Smooth muscle cell of the coronary artery (primary cell): ENCODE data around the gene APLF. TPM values are rescaled to one million over a fixed set of nuclear protein-coding genes. Genes with fewer than 3 reads are reported as not detected.

ENCODE experiments used
- total RNA-seq: library from RNA; depleted of rRNA; stranded (reverse); fragments of >200 nt; gene quantifications from 2 replicates; pipeline ENCODE4 v1.2.3, GENCODE V29; 2014; ENCODE audit warnings: low replicate concordance

APLF gene, protein sequence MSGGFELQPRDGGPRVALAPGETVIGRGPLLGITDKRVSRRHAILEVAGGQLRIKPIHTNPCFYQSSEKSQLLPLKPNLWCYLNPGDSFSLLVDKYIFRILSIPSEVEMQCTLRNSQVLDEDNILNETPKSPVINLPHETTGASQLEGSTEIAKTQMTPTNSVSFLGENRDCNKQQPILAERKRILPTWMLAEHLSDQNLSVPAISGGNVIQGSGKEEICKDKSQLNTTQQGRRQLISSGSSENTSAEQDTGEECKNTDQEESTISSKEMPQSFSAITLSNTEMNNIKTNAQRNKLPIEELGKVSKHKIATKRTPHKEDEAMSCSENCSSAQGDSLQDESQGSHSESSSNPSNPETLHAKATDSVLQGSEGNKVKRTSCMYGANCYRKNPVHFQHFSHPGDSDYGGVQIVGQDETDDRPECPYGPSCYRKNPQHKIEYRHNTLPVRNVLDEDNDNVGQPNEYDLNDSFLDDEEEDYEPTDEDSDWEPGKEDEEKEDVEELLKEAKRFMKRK
- total RNA-seq, result 3.8 and 9.0 TPM in 2 replicates

DNA sequence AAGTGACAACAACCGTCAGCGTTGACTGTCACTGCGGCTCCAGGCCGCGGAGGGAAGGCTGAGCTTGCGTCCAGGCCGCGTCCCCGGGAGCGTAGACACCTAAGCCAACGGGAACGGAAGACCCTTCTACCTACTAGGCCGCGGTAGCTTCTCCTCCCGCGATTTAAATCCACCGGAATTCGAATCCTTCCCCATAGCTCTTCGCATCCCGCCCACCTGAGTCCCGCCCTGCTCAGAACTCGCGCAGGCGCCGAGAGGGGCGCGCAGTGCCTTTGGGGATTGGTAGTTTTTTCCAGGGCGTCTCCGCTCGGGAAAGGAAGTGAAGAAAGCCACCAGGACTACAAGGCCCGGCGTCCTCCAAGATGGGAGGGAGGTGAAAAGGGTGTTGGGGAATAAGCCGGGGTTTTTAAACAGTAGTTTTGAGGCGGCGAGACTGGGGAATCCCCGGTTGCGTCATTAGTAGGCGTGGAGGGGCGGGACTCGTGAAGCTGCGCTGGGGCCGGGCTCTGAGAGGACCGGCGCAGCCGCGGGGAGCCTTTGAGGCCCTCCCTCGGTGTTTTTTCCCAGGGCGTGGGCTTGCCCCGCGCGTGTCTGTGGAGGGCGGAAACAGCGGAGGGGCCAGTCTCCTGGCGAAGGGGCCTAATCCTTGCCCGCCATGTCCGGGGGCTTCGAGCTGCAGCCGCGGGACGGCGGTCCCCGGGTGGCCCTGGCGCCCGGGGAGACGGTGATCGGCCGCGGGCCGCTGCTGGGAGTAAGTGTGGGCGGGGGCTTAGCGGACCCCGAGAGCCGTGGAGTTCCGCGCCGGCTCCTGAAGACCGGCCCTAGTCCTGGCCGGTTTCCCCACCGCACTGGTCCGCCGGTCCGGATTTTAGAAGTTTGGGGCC is at the start of gene APLF, which contains the start of gene FBXO48:
Gene APLF (plus strand): TSS at position 509 of the 884 bp plus-strand sequence. CDS start 147 bp downstream, at position 656.
Gene FBXO48 (minus strand): TSS at position 218 of the 884 bp plus-strand sequence. CDS start 2,149 bp downstream, outside the sequence.

Other genes starting within 250 kb of the APLF start
- gene PPP3R1, start 215.1 kb upstream of the APLF start, total RNA-seq, result 5.1 and 15.9 TPM in 2 replicates
- gene CNRIP1, start 147.6 kb upstream of the APLF start, total RNA-seq, result 14.1 and 23.1 TPM in 2 replicates
- 0.08 TPM in 1 of 2 replicates, not detected in the other for gene PLEK, start 102.3 kb upstream of the APLF start, total RNA-seq
- 0.15 and 0.23 TPM in 2 replicates for gene FBXO48, start 291 bp upstream of the APLF start, total RNA-seq
- not detected in 2 replicates for gene PROKR1, start 176.0 kb downstream of the APLF start, total RNA-seq